ENCODE results near the gene SART1.

Gene SART1

DNA sequence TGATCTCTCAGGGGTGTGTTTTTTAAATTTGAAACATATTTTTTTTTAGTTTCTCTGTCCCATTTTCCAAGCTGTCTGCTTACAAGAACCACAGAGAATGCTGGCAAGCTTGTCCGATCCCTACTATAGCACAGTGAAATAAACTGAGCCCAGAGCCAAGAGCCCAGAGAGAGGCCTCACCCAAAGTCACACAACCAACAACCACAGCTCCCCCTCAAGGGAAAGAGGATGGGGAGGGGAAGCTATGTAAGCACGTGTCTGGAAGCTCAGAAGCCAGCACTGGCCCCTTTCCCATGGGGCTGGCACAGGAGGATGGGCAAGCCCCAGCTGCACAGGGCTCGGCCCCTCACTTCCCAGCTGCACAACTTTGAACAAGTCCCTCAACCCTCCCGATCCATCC is 3.2 kb upstream of the SART1 start:
- no peak overlapping the region for H3K27ac ChIP-seq

DNA sequence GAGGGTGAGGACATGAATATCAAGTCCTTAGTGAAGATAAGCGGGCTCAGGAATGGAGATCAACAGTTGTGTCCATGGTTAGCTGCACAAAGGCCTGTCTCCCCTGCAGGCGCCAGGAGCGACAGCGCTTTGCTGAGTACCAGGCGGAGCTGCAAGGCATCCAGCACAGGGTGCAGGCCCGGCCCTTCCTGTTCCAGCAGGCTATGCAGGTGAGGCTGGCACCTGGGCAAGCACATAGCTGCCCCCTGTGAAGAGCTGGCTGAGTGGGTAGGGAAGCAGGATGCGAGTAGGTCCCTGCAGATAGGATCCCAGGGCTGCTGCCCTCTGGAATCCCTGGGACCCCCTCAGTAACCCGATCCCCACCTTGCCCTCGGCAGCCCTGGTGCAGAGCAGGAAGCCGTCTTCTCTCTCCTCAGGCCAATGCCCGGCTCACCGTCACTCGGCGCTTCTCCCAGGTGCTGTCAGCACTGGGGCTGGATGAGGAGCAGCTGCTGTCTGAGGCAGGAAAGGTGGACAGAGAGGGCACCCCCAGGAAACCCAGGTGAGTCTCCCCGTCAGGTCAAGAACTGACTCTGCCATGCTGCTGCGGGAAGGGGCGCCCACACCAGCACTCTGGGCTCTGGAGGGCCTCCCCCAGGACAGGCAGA is 2.6 kb upstream of the SART1 start:
- H3K27ac ChIP-seq: no peak overlapping the region
- no peak overlapping the region for H3K4me3 ChIP-seq

More for the DNA sequence above, 3.2 kb upstream of the SART1 start:
- no peak overlapping the region for H3K4me3 ChIP-seq

DNA sequence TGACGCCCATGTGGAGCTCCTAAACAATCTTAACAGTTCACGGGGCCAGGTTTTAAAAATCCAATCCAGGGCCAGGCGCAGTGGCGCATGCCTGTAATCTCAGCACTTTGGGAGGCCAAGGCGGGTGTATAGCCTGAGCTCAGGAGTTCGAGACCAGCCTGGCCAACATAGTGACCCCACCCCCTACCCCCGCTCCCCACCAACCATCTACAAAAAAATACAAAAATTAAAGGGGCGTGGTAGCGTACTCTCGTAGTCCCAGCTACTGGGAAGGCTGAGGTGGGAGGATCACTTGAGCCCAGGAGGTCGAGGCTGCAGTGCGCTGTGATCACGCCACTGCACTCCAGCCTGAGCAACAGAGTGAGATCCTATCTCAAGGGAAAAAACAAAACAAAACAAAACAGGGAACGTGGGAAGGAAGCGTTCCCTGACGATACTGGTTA is 689 bp upstream of the SART1 start:
- peak overlapping the region in 20 of 21 experiments; percentile 85 to 99 (median 95) for H3K27ac ChIP-seq
- H3K4me3 ChIP-seq: peak overlapping the region; percentile 69 to 100 (median 96)

DNA sequence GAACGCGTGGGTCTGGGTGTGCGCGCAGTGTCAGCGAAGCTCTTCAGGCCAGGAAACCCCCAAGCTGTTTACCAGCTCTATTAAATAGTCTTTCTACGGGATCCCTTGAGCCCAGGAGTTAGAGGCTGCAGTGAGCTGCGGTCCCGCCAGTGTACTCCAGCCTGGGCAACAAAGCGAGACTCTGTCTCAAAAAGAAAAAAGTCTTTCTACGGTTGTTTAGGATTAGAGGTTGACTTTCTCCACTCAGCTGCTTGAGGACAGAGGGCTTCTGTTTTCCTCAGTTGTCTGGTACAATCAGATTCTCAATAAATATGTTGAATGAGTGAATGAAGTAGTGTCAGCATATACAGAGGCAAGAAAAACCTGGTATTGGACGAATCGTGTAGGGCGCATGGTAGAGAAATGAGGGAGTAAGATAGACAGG is 619 bp downstream of the SART1 start:
- H3K27ac ChIP-seq: peak overlapping the region; percentile 82 to 99 (median 94)

DNA sequence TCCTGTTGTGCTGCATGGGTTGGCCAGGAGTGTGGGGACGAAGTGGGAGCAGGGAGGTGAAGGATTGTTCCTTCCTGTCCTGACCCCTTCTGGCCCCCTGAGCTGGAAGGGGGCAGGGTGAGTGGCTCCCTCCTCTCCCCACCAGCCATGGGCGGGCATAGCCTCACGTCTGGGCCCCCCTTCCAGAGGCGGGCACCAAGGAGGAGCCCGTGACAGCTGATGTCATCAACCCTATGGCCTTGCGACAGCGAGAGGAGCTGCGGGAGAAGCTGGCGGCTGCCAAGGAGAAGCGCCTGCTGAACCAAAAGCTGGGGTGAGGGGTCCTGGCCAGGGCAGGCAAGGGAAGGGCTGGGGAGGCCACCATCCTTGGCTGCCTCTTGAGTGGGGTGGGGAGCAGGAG is 3.4 kb downstream of the SART1 start:
- no peak overlapping the region for H3K4me3 ChIP-seq

More for the DNA sequence above, 619 bp downstream of the SART1 start:
- peak overlapping the region; percentile 69 to 100 (median 96) for H3K4me3 ChIP-seq

DNA sequence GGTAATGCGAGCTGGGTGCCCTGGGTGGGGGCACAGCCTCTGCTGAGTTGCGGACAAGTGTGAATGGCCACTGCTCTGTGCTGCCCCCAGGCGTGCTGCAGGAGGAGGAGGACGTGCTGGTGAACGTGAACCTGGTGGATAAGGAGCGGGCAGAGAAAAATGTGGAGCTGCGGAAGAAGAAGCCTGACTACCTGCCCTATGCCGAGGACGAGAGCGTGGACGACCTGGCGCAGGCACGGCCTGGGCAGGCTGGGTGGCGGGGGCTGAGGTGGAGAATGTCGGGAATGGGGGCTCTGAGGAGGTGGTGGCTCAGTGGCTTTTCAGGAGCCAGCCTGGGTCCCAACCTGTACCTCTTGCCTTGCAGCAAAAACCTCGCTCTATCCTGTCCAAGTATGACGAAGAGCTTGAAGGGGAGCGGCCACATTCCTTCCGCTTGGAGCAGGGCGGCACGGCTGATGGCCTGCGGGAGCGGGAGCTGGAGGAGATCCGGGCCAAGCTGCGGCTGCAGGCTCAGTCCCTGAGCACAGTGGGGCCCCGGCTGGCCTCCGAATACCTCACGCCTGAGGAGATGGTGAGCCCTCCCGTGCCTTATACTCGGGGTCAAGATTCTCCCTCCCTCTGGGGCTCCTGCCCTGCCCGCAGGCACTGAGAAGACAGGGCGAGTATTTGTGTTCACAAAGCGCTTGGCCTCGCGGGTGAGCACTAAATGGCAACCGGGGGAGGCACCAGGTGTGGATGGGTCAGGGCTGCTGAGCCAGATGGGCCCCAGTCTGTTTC is 4.6 kb downstream of the SART1 start:
- H3K27ac ChIP-seq: no peak overlapping the region
- H3K4me3 ChIP-seq: no peak overlapping the region

More for the DNA sequence above, 3.4 kb downstream of the SART1 start:
- no peak overlapping the region for H3K27ac ChIP-seq

DNA sequence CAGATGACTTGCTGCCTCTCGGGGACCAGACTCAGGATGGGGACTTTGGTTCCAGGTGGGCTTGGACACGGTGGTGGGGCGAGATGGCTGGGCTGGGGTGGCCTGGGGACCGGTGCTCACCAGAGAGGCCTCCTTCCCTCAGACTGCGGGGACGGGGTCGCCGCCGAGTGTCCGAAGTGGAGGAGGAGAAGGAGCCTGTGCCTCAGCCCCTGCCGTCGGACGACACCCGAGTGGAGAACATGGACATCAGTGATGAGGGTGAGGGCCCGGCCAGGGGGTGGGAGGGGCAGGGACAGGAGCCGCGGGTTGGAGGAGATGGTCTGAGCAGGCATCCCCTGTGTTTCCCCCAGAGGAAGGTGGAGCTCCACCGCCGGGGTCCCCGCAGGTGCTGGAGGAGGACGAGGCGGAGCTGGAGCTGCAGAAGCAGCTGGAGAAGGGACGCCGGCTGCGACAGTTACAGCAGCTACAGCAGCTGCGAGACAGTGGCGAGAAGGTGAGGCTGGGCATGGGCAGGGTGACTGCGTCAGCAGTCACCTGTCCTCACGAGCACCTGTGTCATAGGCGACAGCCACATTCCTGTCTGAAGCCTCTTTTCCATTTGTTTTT is 5.9 kb downstream of the SART1 start:
- no peak overlapping the region for H3K27ac ChIP-seq
- H3K4me3 ChIP-seq: no peak overlapping the region

DNA sequence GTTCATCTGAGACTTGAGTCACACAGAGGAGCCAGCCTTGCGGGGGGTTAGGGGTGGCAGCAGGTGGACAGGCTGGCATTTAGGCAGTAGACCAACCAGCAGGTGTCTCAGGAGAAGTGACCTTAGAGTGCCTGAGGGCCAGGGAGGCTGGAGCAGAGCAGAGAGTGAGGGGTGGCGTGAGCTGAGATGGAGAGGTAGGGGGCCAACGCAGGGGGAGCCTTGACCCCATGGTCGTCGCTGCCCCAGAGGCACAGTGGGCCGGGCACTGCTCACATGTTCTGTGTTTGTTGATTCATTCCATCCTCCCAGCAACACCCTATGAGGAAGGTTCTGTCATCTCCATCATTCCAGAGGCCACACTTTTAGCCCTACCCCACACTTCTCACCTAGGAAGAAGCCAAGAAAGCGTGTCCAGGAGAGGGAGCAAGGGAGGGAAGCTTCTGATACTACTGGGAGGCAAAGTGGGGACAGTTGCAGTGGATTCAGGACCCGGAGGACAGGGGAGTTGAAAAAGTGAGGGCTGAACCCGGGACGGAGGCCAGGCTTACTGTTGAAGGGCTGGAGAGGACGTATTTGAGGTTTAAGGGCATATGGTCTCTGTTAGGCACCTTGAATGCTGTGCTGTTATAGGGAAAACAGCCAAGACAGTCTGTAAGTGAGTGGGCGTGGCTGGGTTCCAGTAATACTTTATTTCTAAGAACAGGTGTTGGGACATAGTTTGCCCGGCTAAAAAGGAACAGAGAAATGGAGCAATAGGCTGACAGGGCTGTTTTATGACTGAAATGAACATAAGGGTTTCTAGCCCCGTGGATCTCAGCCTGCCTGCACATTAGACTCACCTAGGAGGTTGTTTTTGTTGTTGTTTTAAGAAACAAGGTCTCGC is 7.3 kb downstream of the SART1 start:
- H3K4me3 ChIP-seq: no peak overlapping the region
- H3K27ac ChIP-seq: peak overlapping the region in 1 of 21 experiments; percentile 44

DNA sequence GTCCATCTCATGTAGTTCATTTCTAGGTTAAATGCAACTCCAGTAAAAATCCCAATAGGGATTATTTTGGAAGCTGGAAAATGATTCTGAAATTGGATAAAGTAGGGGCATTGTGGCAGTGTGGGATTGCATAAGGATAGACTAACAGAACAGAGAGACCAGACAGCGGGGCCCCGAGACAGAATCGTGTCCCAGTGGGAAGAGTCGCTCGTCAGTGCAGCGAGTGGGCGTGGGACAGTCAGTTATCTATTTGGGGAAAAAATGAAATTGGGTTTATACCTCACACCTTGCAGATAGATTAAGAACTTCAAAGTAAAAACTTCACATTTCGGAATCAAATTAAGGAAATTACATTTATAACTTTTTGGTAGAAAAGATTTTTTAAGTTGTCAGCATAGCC is 10.6 kb downstream of the SART1 start:
- H3K27ac ChIP-seq: no peak overlapping the region
- no peak overlapping the region for H3K4me3 ChIP-seq

DNA sequence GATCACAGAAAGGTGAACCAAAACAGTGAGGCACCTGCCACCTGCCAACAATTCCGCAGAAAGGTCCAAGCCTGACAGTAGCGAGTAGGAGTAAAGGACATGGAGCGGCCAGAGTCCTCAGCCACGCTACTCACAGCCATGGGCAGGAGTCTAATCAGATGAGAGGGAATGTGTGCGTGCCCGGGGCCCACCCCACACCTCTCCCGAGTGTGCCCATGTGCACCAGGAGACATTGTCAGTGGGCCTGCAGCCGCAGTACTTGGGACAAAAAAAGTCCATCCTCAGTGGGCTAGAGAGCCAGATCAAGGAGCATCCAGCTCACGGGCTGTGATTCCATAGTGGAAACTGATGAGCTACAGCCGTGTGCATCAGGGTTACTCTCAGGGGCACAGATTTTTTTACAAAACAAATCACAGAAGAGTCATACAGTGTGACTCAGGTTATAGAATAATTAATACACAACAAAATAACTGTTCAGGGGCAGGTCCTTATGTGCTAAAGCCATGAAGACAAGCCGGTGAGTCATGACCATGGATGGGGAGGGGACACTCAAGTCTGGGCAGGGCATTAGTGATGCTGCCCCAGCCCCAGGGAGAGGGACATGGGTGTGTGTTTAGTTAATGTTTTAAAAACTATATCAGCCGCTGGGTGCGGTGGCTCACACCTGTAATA is 12.0 kb downstream of the SART1 start:
- Histone ChIP-seq H3K27ac (no peak overlapping the region), H3K4me3 (no peak overlapping the region)

DNA sequence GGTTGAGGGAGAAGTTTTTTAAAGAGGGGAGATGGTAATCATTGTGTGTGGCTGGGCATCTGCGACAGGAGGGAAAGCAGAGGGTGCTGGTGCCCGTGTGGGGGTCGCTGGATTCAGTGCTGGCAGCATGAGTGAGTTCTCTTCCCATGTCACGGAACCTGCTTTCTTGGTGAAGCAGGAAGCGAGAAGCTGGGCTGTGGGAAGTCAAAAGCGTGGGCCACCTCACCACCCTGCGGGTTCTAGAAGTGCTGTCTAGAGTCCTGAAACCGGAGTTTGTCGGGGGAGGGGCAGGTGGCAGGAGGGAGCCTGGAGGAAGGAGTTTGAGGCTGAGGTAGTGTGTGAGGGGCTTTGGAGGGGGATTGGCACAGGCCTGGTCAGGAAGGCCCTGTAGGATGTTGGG is 14.2 kb downstream of the SART1 start:
- H3K27ac ChIP-seq: no peak overlapping the region

DNA sequence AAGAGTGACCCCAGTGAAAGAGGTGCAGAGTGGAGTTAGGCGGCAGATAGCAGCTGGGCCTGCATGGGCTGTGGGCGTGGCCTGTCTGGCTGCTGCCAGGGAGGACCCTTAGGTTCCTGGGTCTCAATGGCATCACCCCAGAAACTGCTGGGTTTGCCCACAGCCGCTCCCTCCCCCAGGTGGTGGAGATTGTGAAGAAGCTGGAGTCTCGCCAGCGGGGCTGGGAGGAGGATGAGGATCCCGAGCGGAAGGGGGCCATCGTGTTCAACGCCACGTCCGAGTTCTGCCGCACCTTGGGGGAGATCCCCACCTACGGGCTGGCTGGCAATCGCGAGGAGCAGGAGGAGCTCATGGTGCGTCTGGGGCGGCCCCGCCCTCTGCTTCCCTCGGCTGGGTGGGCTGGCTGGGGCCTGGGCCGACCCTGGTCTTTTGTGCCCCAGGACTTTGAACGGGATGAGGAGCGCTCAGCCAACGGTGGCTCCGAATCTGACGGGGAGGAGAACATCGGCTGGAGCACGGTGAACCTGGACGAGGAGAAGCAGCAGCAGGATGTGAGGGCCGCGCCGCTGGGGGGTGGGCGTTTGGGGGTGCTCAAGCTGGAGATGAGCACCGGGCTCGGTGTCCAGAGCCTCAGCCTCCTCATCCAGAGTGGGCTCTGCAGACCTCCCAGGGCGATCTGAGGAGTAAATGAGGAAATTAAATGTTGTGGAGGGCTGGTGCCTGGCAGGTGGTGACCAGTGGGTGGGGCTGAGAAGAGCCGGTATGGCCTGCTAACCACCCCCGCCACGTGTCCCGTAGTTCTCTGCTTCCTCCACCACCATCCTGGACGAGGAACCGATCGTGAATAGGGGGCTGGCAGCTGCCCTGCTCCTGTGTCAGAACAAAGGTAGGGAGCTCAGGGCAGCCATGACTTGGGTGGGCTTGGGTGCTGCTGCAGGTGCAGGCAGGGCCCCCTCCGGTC is 15.0 kb downstream of the SART1 start:
- H3K4me3 ChIP-seq: no peak overlapping the region
- H3K27ac ChIP-seq: no peak overlapping the region

More for the DNA sequence above, 14.2 kb downstream of the SART1 start:
- no peak overlapping the region for H3K4me3 ChIP-seq

DNA sequence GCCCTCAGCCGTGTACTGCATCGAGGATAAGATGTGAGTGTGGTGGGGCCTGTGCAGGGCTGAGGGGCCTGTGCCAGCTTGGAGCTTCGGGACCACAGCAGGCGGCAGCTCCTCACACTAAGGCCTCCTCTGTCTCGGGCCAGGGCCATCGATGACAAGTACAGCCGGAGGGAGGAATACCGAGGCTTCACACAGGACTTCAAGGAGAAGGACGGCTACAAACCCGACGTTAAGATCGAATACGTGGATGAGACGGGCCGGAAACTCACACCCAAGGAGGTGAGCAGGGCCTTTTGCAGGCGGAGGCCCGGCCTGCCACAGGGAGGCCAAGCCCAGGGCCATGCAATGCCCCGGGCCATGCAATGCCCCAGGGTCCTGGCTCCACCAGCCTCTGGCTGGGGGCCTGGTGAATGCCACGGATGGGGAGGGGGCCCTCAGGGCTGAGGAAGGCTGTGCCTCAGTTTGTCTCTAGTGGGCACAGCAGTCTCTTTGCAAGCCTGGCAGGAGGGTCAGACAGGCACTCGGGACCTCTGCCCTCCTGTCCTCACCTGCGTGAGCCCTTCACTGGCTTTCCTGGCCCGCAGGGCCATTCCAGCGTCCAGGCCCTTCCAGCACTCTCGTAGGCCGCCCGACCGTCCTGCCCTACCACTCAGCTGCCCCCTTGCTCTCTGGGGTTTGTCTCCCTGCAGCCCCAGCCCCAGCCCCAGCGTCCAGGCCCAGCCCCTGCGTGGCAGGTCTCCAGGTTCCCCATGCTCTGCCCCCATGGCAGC is 16.3 kb downstream of the SART1 start:
- no peak overlapping the region for H3K27ac ChIP-seq
- no peak overlapping the region for H3K4me3 ChIP-seq

DNA sequence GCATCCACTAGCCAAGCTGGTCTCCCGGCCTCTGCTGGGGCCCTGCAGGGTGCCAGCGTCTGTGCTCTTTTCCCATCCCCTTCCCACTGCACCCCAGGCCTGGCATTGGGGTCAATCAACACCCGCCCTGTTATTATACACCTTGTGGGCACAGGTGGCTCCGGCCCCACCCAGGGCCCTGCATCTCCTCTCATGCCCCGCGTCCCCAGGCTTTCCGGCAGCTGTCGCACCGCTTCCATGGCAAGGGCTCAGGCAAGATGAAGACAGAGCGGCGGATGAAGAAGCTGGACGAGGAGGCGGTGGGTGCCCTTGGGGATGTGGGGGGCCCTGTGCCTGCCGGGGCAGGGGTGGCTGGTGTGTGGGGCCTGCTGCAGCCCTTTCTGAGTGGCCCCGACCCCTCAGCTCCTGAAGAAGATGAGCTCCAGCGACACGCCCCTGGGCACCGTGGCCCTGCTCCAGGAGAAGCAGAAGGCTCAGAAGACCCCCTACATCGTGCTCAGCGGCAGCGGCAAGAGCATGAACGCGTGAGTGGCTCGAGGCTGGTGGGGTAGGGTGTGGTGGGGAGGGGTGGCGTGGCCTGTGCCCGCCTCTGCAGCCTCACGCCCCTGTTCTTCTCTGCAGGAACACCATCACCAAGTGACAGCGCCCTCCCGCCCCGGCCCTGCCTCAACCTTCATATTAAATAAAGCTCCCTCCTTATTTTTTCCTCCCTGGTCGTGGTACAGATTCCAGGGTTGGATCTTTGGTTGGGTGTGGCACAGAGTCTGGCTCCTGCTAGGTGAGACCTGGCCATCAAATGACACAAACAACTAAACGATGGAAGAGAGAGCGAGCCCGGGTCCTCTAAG is 17.1 kb downstream of the SART1 start:
- Histone ChIP-seq H3K27ac (no peak overlapping the region), H3K4me3 (no peak overlapping the region)

DNA sequence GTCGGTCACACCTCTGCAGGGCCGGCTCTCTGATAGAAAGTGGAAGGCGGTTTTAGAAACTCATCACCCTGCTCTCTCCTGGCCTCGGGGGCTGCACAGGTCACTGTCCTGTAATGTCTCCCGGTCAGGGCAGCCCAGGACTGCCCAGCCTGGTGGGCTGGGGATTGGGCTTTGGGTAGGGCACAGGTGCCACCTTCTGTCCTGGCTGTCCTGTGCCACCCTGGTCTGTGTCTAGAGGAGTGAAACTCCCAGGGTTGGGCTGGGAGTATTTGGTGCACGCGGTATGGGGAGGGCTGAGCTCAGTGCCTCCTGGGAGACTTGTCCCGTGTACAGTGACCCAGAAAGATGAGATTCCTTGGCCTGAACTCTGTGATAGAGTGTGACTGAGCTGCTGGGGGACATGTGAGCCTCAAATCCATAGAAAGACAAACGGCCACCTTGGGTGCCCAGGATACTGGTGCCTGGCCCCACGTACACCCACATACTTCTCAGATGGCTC is 17.8 kb downstream of the SART1 start:
- no peak overlapping the region for H3K27ac ChIP-seq
- H3K4me3 ChIP-seq: no peak overlapping the region

DNA sequence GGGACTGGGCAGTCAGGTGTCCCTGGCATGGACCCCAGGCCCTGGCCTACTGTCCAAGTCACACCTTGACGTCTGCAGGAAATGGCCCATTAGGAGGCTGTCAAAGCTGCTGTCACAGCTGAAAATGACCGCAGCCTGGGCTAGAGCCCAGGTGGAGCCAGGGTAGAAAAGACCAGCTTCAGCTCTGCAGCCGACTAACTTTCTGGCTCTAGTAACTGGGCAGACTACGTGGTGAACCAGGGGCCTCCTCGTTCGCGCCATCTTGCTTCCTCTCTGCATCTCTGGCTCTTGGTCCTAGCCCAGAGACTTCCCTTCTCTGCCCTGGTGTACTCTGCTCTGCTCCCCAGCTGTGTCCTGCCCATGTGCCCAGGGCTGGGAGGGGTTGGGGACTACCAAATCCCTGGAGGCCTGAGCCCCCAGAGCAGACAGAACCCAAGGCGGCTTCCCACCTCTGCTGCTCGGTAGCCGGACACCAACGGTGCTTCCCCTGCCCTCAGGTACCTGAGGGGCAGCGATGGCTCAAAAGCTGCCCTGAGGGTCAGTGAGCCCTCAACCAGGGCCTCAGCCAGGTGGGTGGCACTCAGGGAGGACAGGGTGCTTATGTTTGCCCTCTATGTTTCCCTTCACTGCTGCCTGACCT is 19.7 kb downstream of the SART1 start:
- Histone ChIP-seq H3K4me3 (no peak overlapping the region), H3K27ac (no peak overlapping the region)

Data from skin epidermis (tissue), 12 donors.